Keratinocyte (primary cell): ENCODE measurements around the gene CERS1.

ENCODE experiments used
- EZH2 ChIP-seq: IDR thresholded peaks from one replicate; pipeline ENCODE4 v1.6.1; 2012; ENCODE audit warnings: inconsistent platforms, mild to moderate bottlenecking, low read length, moderate library complexity
- TF ChIP-seq, protein P1 (sequence below), 3 experiments: IDR thresholded peaks in 1 of 3; conservative IDR thresholded peaks in 1 of 3; optimal IDR thresholded peaks in 1 of 3; 2 replicates in 2 of 3; 3 replicates in 1 of 3; pipeline versions ENCODE3 to v1.5.1; 2011; ENCODE audit warnings: low read length in 3 of 3, mild to moderate bottlenecking in 3 of 3, moderate library complexity in 2 of 3, control low read depth in 1 of 3, inconsistent platforms in 1 of 3; ENCODE audit not compliant: insufficient read depth in 2 of 3; ENCODE audit errors: extremely low read depth in 1 of 3

DNA sequence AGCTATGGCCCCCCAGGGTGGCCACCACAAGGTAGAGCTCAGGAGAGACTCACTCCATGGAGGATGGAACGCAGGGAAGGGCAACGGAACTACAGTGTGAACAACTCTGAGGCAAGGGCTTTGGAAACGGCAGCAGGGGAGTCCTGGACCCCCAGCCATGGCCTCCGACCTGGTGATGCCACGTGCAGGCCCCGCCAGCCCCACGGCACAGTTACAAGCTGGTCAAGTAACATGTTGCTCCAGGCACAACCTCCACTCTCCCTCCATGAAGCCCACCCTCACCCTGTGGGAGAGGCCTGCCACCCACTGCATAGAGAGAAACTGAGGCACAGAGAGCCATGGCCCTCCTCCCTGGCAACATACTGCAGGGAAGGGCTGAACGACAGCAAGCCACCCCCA is 9.1 kb upstream of the CERS1 start:
- TF ChIP-seq, protein P1, sequence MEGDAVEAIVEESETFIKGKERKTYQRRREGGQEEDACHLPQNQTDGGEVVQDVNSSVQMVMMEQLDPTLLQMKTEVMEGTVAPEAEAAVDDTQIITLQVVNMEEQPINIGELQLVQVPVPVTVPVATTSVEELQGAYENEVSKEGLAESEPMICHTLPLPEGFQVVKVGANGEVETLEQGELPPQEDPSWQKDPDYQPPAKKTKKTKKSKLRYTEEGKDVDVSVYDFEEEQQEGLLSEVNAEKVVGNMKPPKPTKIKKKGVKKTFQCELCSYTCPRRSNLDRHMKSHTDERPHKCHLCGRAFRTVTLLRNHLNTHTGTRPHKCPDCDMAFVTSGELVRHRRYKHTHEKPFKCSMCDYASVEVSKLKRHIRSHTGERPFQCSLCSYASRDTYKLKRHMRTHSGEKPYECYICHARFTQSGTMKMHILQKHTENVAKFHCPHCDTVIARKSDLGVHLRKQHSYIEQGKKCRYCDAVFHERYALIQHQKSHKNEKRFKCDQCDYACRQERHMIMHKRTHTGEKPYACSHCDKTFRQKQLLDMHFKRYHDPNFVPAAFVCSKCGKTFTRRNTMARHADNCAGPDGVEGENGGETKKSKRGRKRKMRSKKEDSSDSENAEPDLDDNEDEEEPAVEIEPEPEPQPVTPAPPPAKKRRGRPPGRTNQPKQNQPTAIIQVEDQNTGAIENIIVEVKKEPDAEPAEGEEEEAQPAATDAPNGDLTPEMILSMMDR (optimal IDR thresholded peaks at IDR 0.05 in 1 of 3, IDR thresholded peaks at IDR 0.05 in 1 of 3, conservative IDR thresholded peaks at IDR 0.05 in 1 of 3; ENCODE audit: extremely low read depth in 1 of 3, insufficient read depth in 2 of 3, low read length in 3 of 3): no peak
- no peak for TF ChIP-seq EZH2
